H1 (cell line): ENCODE measurements around the gene PTGER3. TPM values are rescaled to one million over a fixed set of nuclear protein-coding genes. Genes with fewer than 3 reads are reported as not detected.

Source experiments
- CTCF ChIA-PET: fragments of 300-600 bp; sonication (Branson Sonifier 250); formaldehyde crosslinking; loops from one replicate; lab custom pipeline; 2021; ENCODE audit not compliant: partially characterized antibody; lab: Charles Lee
- POLR2A ChIA-PET: fragments of 300-600 bp; sonication (Branson Sonifier 250); formaldehyde crosslinking; loops from one replicate; lab custom pipeline; 2021; ENCODE audit warnings: inconsistent platforms; ENCODE audit not compliant: partially characterized antibody; lab: Charles Lee
- DNase-seq, 2 experiments: peaks; one replicate each; pipeline versions ENCODE4 v3.0.0 to v3.0.0-alpha.2; 2010 to 2022; ENCODE audit warnings: low spot score in 2 of 2, low read depth in 1 of 2, mixed read lengths in 1 of 2
- FAIRE-seq: peaks from 2 replicates; lab custom pipeline; 2011; peaks lifted over from hg19 to GRCh38; lab: Jason Lieb, UNC
- H2AFZ ChIP-seq: 2 replicates; pipeline ENCODE4 v1.8.1; 2012; ENCODE audit warnings: low read length, inconsistent platforms
- H2AK5ac ChIP-seq: 2 replicates; pipeline ENCODE4 v1.6.1; 2013; ENCODE audit warnings: low read depth, low read length
- H2BK120ac ChIP-seq: replicated peaks from 2 replicates; pipeline ENCODE3; 2013; ENCODE audit warnings: low read depth, low read length, inconsistent platforms
- H2BK12ac ChIP-seq: 2 replicates; pipeline ENCODE4 v1.6.1; 2013; ENCODE audit warnings: low read depth, low read length
- H2BK15ac ChIP-seq: 2 replicates; pipeline ENCODE4 v1.6.1; 2013; ENCODE audit warnings: low read length
- H2BK20ac ChIP-seq: 2 replicates; pipeline ENCODE4 v1.6.1; 2013; ENCODE audit warnings: low read length
- H2BK5ac ChIP-seq: 2 replicates; pipeline ENCODE4 v1.6.1; 2013; ENCODE audit warnings: low read depth, low read length
- H3K14ac ChIP-seq: 2 replicates; pipeline ENCODE4 v1.6.1; 2013; ENCODE audit warnings: inconsistent platforms; ENCODE audit not compliant: insufficient read length
- H3K18ac ChIP-seq: 2 replicates; pipeline ENCODE4 v1.6.1; 2013; ENCODE audit warnings: low read length; ENCODE audit errors: extremely low read depth
- H3K23ac ChIP-seq: 2 replicates; pipeline ENCODE4 v1.6.1; 2013; ENCODE audit warnings: inconsistent platforms; ENCODE audit not compliant: insufficient read length
- H3K23me2 ChIP-seq: 2 replicates; pipeline ENCODE4 v1.6.1; 2013; ENCODE audit warnings: low read depth, low read length
- H3K27ac ChIP-seq: 2 replicates; pipeline ENCODE4 v1.6.1; 2011; ENCODE audit warnings: low read depth, low read length, inconsistent platforms
- H3K27me3 ChIP-seq, 4 experiments: replicated peaks in 1 of 4; 1 replicate in 1 of 4; 2 replicates in 3 of 4; pipeline versions ENCODE4 v1.6.1 to v1.8.1; 2011 to 2013; ENCODE audit warnings: low read length in 3 of 4, mild to moderate bottlenecking in 3 of 4, inconsistent platforms in 2 of 4, mixed read lengths in 2 of 4, moderate library complexity in 1 of 4; ENCODE audit not compliant: control insufficient read depth in 3 of 4, insufficient read depth in 3 of 4; ENCODE audit errors: extremely low read depth in 1 of 4
- H3K36me3 ChIP-seq, 4 experiments: 2 replicates each; pipeline versions ENCODE4 v1.6.1 to v1.8.1; 2011 to 2013; ENCODE audit warnings: mild to moderate bottlenecking in 4 of 4, low read length in 3 of 4, moderate library complexity in 2 of 4, control low read depth in 1 of 4, inconsistent platforms in 1 of 4; ENCODE audit not compliant: insufficient read depth in 4 of 4, control insufficient read depth in 2 of 4
- H3K4ac ChIP-seq: replicated peaks from 2 replicates; pipeline ENCODE3; 2013; ENCODE audit warnings: low read length, low read depth, mixed read lengths, inconsistent platforms; ENCODE audit not compliant: insufficient read length
- H3K4me1 ChIP-seq, 4 experiments: replicated peaks in 1 of 4; 1 replicate in 1 of 4; 2 replicates in 3 of 4; pipeline versions ENCODE4 v1.6.1 to v1.8.1; 2011 to 2013; ENCODE audit warnings: low read length in 3 of 4, inconsistent platforms in 2 of 4, mixed read lengths in 1 of 4; ENCODE audit not compliant: insufficient read depth in 4 of 4, control insufficient read depth in 3 of 4
- H3K4me2 ChIP-seq, 2 experiments: 2 replicates each; pipeline versions ENCODE4 v1.6.1 to v1.8.1; 2011 to 2013; ENCODE audit warnings: low read depth in 2 of 2, low read length in 2 of 2, control low read depth in 1 of 2, inconsistent platforms in 1 of 2, mild to moderate bottlenecking in 1 of 2; ENCODE audit not compliant: insufficient read depth in 1 of 2
- H3K4me3 ChIP-seq, 4 experiments: fragments of 200-600, 300-600 bp in 1 of 4; sonication (generic), shearing (Covaris generic), sonication (Bioruptor Twin) in 1 of 4; 2 replicates each; pipeline versions ENCODE4 v1.5.1 to v1.8.1; 2011 to 2016; ENCODE audit warnings: low read length in 4 of 4, low read depth in 3 of 4, control low read depth in 2 of 4, inconsistent platforms in 2 of 4, mild to moderate bottlenecking in 2 of 4, mixed read lengths in 1 of 4, moderate library complexity in 1 of 4; ENCODE audit not compliant: insufficient read depth in 2 of 4; ENCODE audit errors: extremely low read depth in 1 of 4
- H3K56ac ChIP-seq: replicated peaks from 2 replicates; pipeline ENCODE3; 2013; ENCODE audit warnings: low read depth, mild to moderate bottlenecking, mixed read lengths, low read length, inconsistent platforms; ENCODE audit not compliant: insufficient read length
- H3K79me1 ChIP-seq: 2 replicates; pipeline ENCODE4 v1.6.1; 2013; ENCODE audit warnings: low read depth, low read length, control low read depth
- H3K79me2 ChIP-seq, 2 experiments: 2 replicates each; pipeline versions ENCODE4 v1.6.1 to v1.8.1; 2012 to 2013; ENCODE audit warnings: low read length in 2 of 2, mild to moderate bottlenecking in 2 of 2, inconsistent platforms in 1 of 2; ENCODE audit not compliant: insufficient read depth in 2 of 2, control insufficient read depth in 1 of 2
- H3K9ac ChIP-seq, 4 experiments: replicated peaks in 1 of 4; 1 replicate in 1 of 4; 2 replicates in 3 of 4; pipeline versions ENCODE4 v1.6.1 to v1.8.1; 2011 to 2013; ENCODE audit warnings: low read depth in 3 of 4, low read length in 3 of 4, control low read depth in 2 of 4, mild to moderate bottlenecking in 2 of 4, moderate library complexity in 2 of 4, inconsistent platforms in 1 of 4; ENCODE audit errors: extremely low read depth in 1 of 4
- H3K9me3 ChIP-seq, 2 experiments: 2 replicates each; pipeline versions ENCODE4 v1.6.1 to v1.8.1; 2012 to 2013; ENCODE audit warnings: mild to moderate bottlenecking in 2 of 2, moderate library complexity in 2 of 2, control low read depth in 1 of 2, inconsistent platforms in 1 of 2, low read depth in 1 of 2, low read length in 1 of 2, mixed read lengths in 1 of 2; ENCODE audit not compliant: insufficient read depth in 2 of 2
- H4K20me1 ChIP-seq, 2 experiments: replicated peaks in 1 of 2; 2 replicates each; pipeline versions ENCODE3 to v1.8.1; 2011 to 2013; ENCODE audit warnings: inconsistent platforms in 2 of 2, low read length in 2 of 2, mild to moderate bottlenecking in 1 of 2; ENCODE audit not compliant: insufficient read depth in 2 of 2, control insufficient read depth in 1 of 2
- H4K5ac ChIP-seq: 2 replicates; pipeline ENCODE4 v1.6.1; 2013; ENCODE audit warnings: low read length, low read depth, mixed read lengths, inconsistent platforms; ENCODE audit not compliant: insufficient read length
- H4K8ac ChIP-seq: 2 replicates; pipeline ENCODE4 v1.8.0; 2013; ENCODE audit warnings: mild to moderate bottlenecking, moderate library complexity, low read length, inconsistent platforms; ENCODE audit not compliant: insufficient read depth; ENCODE audit errors: extremely low read depth
- H4K91ac ChIP-seq: replicated peaks from 2 replicates; pipeline ENCODE3; 2013; ENCODE audit warnings: low read length, mixed read lengths, inconsistent platforms; ENCODE audit not compliant: insufficient read length
- CBX8 ChIP-seq: fragments of 300-800, 300-1000 bp; sonication (generic); IDR thresholded peaks from 2 replicates; pipeline ENCODE4 v1.7.1; 2016; ENCODE audit warnings: low read depth, low read length, borderline replicate concordance
- CTCF ChIP-seq, 3 experiments: IDR thresholded peaks; 1 replicate in 2 of 3; 2 replicates in 1 of 3; pipeline versions ENCODE4 v1.5.1 to v1.6.1; 2011; ENCODE audit warnings: low read length in 3 of 3, mild to moderate bottlenecking in 3 of 3, inconsistent platforms in 2 of 3, low read depth in 1 of 3, moderate library complexity in 1 of 3; ENCODE audit not compliant: insufficient read depth in 1 of 3; ENCODE audit errors: control extremely low read depth in 1 of 3
- SIN3A ChIP-seq, 2 experiments: IDR thresholded peaks in 1 of 2; conservative IDR thresholded peaks in 1 of 2; 2 replicates each; pipeline ENCODE4 v1.6.1; 2011 to 2012; ENCODE audit warnings: low read length in 2 of 2, improper control_type of control experiment in 1 of 2, low read depth in 1 of 2, mild to moderate bottlenecking in 1 of 2
- WGBS, 2 experiments: shearing (Covaris generic) in 1 of 2; methylation state at CpG; one replicate each; pipeline versions ENCODE4 v1.1.6 to v1.1.7; 2013 to 2015; ENCODE audit warnings: low lambda C conversion rate in 2 of 2, mixed read lengths in 2 of 2, inconsistent platforms in 1 of 2, low coverage in 1 of 2, missing lambda C conversion rate in 1 of 2; ENCODE audit not compliant: insufficient replicate concordance in 2 of 2, insufficient coverage in 1 of 2, insufficient read length in 1 of 2; ENCODE audit errors: extremely low coverage in 1 of 2, missing lambda C conversion rate in 1 of 2; 5-methylcytosine and 5-hydroxymethylcytosine counted together
- polyA plus RNA-seq, 7 experiments: library from polyadenylated mRNA; depleted of rRNA in 3 of 7; stranded (reverse) in 5 of 7; unstranded in 2 of 7; fragments of >200 nt in 5 of 7; fragments of 200-250 nt in 2 of 7; gene quantifications; 1 replicate in 5 of 7; 2 replicates in 1 of 7; 4 replicates in 1 of 7; pipeline versions ENCODE4 v1.2.1 to v1.2.3, GENCODE V29; 2011 to 2013; ENCODE audit warnings: missing spikeins in 2 of 7, mixed read lengths in 2 of 7
- total RNA-seq: library from RNA; stranded (reverse); fragmentation: NEBNext Ultra II Directional; extraction: Animal tissue kit (Norgen Biotek cat#: 25700); gene quantifications from 2 replicates; pipeline ENCODE4 v1.2.1, GENCODE V29; 2021

Gene PTGER3
- total and polyA plus RNA-seq, 2 of the 8 experiments (the other 6 are each of a cell fraction or from before 2014, with no cell fraction given): 0.38 to 0.82 TPM

DNA sequence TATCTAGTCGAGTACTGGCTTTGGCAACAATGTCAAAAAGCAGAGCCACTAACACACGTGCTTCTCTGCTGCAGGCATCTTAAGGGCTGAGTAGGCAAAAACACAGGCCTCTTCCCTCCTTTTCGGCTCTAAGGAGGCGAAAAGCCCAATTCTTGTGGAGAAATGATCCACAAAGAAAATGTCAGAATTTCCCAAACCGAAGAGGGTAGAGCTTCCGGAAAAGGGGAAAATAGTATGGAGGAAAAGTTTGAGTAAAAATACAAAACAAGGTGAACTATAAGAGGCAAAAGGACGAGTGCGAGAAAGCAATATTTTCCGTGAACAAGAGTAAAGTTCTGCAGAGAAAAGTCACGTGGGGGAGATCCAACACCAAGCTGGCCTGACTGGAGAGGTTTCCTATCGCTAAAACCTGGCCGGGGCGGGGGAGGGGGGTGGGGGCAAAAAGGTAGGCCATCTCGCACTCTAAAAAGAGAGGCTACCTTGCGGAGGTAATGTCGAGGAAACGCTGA, 32.7 kb upstream of the PTGER3 start:
- no peaks in the 10 kb centered on the region for H3K79me1 ChIP-seq
- peaks cover 1 to 2% of the 10 kb centered on the region in 2 experiments for H4K20me1 ChIP-seq
- H3K4me2 ChIP-seq: peak overlapping the region; percentile 56 to 68
- no peak overlapping the region for H3K23ac ChIP-seq
- no peak overlapping the region for H2AK5ac ChIP-seq
- H3K4me1 ChIP-seq: no peaks in the 10 kb centered on the region; a peak in 2 of 7 replicates
- peak overlapping the region; percentile 95; the same call in 1 of the 2 replicates for H2AFZ ChIP-seq
- no peaks in the 10 kb centered on the region for H3K23me2 ChIP-seq
- H2BK5ac ChIP-seq: peak overlapping the region; percentile 100
- H3K27ac ChIP-seq: peak overlapping the region; percentile 93
- no peak overlapping the region for H3K4ac ChIP-seq
- peak overlapping the region; percentile 91 for H4K5ac ChIP-seq
- CTCF ChIA-PET: interaction anchor here (0.5 to 1.5 kb wide), 5 partner anchors 13 to 889 kb away, joined by 3 to 5 read pairs (median 3); no protein-coding TSS in a partner anchor
- H2BK15ac ChIP-seq: no peak overlapping the region
- POLR2A ChIA-PET: interaction anchor here (1.1 to 2.2 kb wide), 6 partner anchors 11 to 669 kb away, joined by 3 to 10 read pairs (median 4); partner anchors contain the start of gene CTH
- H3K79me2 ChIP-seq: peaks cover 16 to 53% of the 10 kb centered on the region in 2 experiments; a peak in 3 of 4 replicates
- no peak overlapping the region for H4K91ac ChIP-seq
- peak overlapping the region; percentile 5 for H3K56ac ChIP-seq
- FAIRE-seq: no peak
- 1% methylated on average over 17 of the region's 17 CpGs; no CpG with 5 or more reads in 1 of the 2 experiments for WGBS, 2 experiments
- no peak overlapping the region for H2BK20ac ChIP-seq
- 0 out of 2 replicates have a peak overlapping the region, but pooled peaks have one; percentile 78 for H3K18ac ChIP-seq
- no peak overlapping the region for H2BK120ac ChIP-seq
- no peak for DNase-seq
- no peaks in the 10 kb centered on the region for H3K9me3 ChIP-seq
- peak overlapping the region; percentile 19; the same call in 1 of the 2 replicates for H4K8ac ChIP-seq
- no peak overlapping the region; the same call in 1 of the 2 replicates for H2BK12ac ChIP-seq
- H3K27me3 ChIP-seq: peaks cover 1 to 8% (median 4%) of the 10 kb centered on the region in 4 experiments; a peak in 5 of 7 replicates
- H3K9ac ChIP-seq: peak overlapping the region; percentile 88 to 98 (median 96)
- H3K36me3 ChIP-seq: peaks cover 16 to 34% (median 21%) of the 10 kb centered on the region in 4 experiments
- no peak overlapping the region for H3K14ac ChIP-seq
- H3K4me3 ChIP-seq: peak overlapping the region; percentile 91 to 96 (median 93)
- no peak for TF ChIP-seq CBX8
- no peak for TF ChIP-seq CTCF (IDR thresholded peaks at IDR 0.05; ENCODE audit: control extremely low read depth in 1 of 3, insufficient read depth in 1 of 3, low read depth in 1 of 3, low read length in 3 of 3)
- TF ChIP-seq SIN3A (conservative IDR thresholded peaks at IDR 0.05 in 1 of 2, IDR thresholded peaks at IDR 0.05 in 1 of 2; ENCODE audit: low read depth in 1 of 2, low read length in 2 of 2): 0 out of 4 replicates have a peak, but pooled peaks have one; percentile 21 to 58
